NOMO-1 (cell line): ENCODE results near the gene ASCL2.

Experiments
- DNase-seq, 2 experiments: peaks; one replicate each; lab custom pipeline; 2025; ENCODE audit not compliant: unreplicated experiment in 2 of 2; lab: John Stamatoyannopoulos, UW

The ASCL2 gene

DNA sequence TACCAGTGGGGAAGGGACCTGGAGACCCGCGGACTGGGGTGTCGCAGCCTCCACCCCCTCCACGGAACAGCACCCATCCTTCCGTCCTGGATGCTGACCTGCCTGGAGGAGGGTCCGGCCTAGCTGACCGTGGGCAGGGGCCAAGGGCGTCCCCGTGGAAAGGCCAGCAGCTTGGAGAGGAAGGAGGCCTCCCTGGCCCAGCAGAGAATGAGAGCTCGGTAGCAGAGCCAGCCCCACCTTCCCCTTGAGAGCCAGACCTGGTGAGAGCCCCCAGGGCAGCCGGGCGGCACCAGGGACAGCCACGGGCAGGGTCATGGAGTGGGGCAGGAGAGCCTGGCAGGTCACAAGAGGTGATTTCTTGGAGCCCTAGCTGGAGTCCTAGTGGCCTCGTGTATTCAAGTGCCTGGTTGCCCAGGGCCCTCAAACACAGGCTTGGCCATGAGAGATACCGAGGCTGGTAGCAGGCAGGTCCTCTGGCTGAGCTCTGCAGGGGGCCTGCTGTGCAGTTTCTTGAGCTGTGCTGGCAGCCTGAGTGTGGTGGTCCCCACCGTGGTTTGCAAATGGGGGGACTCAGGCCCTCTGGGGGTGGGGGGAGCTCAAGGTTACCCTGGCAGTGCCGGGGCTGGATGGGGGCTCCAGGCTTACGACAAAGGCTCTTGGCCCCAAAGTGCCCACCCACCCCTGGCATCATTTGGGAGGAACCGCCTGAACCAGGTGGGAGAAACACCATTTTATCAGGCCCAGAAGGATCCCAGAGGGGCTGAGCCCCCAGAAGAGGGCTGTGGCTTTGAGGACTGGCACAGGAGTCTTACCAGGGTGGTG lies 39.1 kb upstream of the ASCL2 start:
- DNase-seq = no peak

DNA sequence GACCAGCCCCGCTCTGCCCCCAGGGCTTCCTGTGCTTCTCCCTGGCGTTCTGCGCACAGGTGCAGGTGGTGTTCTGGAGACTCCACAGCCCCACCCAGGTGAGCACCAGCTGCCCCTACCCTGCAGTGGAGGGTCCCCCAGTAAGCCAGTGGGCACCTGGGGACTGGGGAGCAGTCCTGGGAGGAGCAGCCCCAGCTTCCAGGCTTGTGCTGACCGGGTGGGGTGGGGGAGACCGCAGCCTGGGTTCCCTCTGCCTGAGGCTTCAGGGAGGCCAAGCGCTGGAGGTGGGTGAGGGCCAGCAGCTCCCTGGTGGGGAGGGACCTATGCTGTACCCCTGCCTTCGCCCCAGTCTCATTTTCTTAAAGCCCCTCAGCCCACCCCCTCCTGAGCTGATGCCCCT lies 38.3 kb upstream of the ASCL2 start:
- no peak for DNase-seq

DNA sequence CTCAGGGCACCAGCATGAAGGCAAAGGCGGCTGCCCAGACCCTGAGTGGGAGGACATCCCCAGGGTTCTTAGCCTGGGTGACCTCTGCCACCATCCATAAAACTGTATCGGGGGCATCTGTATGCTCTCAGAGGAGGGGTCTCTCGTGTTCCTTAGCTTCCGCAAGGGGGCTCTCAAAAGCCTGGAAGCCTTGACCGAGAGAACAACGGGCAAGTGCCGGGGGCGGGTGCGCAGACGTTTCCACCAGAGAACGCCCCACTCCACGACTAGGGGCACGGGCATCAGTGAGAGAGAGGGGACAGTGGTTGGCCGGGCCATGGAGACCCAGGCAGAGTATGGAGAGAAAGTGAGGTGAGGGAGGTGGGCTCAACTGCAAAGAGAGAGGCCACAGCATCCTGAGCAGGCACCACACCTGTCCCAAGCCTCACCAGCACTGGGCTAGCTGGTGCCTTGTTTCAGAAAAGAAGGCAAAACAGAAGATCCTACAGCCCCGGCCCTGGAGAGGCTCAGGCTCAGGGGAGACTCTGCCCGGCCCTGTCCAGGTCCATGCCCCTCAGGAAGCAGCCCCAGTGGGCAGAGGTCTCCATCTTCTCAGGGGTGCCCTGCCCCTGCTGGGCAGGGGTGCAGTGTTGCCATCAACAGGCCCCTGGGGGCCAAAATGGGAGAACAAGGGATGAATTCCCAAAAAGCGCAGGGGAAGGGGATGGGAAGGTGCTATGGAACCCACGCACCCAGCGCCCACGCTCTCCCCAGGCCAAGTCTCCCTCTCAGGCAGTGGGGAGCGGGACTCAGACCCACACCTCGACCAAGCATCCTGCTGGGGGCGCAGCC lies 37.3 kb upstream of the ASCL2 start:
- no peak for DNase-seq

DNA sequence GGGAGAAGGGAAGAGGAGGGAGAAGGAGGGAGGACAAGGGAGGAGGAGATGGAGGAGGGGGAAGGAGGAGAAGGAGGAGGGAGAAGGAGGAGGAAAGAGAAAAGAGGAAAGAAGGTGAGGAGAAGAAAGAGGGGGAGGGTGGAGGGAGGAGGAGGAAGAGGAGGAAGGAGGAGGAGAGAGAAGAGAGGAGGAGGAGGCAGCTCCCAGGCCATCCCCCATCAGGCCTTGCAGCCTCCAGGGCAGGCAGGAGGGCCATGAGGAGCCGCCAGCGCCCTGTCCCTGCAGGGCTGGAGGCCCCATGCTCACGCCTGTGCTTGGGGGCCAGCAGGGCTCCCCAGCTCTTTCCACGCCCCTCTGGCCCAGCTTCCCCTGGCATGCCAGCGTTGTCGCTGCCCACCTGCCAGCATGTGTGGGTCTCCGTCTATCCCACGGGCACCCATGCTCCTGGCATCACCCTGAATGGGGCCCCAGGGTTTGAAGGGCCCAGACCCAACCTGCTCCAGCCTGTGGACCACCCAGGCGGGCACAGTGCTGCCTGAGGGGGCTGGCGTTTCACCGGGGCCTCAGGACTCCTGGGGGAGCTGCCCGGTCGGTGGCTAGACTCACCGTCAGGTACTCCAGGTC lies 36.6 kb upstream of the ASCL2 start:
- no peak for DNase-seq

DNA sequence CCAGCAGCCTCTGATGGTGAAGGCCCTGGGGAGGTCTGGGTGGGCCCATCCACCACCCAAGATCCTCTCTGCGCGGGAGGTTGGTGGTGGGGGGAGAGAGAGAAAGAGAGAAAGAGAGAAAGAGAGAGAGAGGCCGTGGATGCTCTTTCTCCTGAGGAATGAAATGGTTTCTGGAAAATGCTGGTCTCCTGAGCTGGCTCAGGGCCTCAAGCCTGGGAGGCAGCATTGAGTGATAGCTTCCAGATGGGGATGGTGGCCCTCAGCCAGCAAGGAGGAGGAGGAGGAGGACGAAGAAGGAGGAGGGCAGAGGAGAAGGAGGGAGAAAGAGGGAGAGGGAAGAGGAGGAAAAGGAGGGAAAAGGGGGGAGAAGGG lies 36.0 kb upstream of the ASCL2 start:
- no peak for DNase-seq

DNA sequence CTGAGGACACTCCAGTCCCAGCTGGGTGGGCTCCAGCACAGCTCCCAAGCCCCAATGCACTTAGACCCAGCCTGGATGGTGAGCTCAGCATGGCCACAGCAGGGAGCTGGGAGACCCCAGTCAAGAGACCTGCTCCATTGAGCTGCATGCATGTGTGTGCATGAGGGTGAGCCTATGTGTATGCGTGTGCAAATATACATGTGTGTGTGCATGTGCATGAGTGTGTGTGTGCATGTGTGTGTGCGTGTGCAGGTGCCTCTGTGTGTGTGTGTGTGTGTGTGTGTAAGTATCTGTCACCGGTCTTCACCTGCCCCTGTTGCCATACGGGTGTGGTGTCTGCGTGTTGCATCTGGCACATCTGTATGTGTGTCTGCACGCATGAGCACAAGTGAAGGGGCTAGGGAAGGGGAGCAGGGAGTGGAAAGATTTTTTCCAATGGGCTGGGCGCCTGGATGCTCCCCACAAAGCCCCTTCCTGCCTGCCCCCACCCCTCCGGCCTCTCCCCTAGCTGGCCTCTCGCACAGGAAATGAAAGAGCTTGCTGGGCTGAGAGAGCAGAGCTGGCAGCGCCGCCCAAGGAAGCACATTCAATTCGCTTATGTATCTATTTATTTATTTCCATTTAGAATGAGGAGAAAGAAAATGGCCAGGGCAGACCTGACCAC lies 35.5 kb upstream of the ASCL2 start:
- DNase-seq = peak; percentile 53

DNA sequence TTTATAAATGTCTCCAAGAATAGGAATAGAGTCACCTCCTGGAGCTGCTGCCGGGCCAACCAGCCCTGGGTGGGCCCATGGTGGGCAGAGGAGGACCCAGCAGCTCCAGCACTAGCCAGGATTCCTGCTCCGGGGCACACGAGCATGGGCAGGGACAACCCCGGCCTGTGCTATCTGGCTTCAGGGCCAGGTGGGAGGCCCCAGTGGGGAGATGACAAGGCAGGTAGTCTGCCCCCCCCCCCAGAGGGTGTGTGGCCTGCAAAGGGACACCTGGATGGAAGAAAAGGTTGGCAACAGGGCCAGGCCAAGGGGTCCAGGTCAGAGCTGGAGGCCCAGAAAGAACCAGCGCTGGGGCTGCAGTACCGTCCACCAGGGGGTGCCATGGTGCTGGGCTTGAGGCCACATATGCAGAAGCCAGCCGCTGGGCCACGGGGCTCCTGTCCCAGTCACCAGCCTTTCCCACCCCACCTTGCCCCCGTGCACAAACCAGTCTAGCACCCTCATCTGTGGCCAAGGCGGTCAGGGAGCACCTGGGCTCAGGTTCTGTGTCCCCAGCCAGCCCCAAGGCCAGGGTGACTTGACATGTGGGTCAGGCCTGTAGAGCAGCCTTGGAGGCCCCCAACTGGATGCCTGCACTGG lies 34.9 kb upstream of the ASCL2 start:
- peak; percentile 58 to 81 for DNase-seq

DNA sequence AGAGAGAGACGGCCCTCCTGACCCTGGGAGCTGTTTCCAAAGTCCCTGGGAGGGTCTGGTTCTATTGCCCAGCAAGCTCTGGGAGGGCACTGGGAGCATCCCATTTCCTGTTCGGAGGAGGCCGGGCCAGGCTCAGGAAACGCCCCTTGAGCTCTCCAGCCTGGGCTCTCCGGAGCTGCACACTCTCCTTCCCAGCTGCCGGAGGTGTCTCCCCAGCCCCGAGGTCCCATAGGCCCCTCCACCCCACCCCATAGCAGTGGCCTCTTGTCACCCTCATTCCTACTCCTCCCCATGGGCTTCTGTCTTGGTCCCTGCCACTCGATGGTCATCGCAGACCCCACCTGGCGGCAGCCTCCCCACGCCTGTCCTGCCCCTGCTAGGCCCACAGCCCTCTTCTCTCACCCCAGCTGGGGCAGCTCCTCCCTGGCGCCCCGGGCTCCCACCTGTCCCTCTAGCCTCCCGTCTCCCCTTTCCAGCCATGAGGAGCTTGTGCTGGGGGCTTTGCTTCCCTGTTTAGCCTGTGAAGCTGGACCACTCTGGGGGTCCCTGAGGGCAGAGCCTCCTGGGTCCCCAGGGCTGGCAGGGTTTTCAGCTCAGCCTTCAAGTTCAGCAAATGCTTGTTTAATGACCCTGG lies 34.2 kb upstream of the ASCL2 start:
- DNase-seq = no peak

DNA sequence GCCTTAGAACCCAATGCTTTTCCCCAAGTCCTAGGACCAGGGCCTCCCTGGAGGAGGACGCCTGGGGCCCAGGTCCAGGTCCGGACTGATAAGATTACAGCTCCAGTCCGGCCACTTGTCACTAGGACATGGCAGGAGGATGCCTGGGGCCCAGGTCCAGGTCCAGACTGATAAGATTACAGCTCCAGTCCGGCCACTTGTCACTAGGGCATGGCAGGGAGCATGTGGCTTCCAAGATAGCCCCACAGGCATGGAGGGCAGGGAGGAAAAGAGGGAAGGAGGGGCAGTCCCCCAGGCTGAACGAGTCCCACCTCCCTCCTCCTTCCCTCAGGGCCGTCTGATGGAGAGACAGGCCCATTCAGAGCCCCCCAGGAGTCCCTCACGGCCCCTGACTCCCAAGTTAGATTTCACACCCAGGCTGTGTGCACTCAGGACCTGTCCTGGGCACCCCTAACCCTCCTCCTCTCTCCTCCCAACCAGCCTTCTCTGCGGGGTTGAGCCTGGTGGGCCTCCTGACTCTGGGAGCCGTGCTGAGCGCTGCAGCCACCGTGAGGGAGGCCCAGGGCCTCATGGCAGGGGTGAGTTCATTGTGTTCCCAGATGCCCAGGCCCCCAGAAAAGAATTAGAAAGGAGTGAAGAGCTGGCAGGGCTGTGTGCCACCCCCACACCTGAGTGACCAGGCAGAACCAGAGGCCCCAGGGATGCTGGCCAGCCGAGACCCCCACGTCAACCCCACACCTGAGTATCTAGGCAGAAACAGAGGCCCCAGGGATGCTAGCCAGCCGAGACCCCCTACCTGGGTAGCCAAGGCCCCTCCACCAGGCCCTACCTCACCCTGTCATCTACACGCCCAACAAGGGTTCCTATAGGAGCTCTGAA lies 33.5 kb upstream of the ASCL2 start:
- no peak for DNase-seq

DNA sequence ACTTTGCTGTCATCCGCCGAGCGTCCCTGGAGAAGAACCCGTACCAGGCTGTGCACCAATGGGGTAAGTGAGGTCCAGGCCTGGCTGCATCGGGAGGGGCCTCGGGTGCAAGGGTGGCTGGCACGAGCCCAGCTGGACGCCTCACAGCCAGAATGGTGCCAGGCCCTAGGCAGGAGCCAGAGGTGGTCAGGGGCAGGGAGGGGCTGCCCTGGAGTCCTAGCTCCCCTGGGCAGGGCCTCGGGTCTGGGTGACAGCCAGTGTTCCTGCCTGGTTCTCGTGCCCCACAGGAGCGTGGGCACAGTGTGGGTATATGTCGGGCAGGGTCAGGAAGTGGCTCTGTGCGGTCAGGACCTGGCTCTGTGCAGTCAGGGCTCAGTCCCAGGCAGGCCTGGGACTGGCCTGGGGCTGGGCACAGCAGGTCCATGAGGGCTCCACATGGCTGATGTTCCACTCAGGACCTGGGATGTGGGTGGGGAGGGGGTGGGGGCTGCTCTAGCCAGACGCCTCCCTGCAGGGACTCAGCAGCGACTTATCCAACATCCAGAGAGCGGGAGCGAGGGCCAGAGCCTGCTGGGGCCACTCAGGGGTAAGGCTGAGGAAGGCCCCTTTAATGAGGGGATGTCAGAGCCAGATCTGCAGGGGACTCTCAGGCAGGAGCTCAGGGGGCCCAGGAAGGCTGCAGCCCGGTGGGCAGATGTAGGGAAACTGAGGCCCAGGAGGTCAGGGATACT lies 32.7 kb upstream of the ASCL2 start:
- no peak for DNase-seq

DNA sequence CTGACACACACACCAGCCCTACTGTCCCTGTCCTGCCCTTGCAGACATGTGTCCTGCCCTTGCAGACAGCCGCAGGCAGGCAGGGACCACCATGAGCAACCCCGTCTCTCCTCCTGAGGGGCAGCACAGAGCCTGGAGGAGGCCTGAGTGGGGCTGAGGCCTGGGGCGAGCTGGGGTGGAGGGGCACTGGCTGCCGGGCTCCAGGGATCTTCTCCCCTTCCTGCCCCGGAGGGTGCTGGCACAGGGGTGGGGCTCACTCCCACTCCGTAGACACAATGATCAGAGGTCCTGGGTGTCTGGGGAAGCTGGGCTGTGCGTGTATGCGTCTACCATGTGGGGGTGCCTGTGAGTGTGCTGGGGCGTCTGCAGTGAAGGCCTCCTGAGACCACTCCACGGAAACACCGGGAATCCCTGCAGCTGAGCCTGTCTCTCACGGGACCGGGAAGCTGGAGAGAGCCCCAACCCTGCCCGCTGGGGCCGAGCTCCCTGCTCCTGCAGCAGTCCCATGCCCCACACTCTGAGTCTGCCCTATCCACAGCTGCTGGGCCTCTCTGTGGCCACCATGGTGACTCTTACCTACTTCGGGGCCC lies 32.0 kb upstream of the ASCL2 start:
- DNase-seq = peak; percentile 27 to 47

DNA sequence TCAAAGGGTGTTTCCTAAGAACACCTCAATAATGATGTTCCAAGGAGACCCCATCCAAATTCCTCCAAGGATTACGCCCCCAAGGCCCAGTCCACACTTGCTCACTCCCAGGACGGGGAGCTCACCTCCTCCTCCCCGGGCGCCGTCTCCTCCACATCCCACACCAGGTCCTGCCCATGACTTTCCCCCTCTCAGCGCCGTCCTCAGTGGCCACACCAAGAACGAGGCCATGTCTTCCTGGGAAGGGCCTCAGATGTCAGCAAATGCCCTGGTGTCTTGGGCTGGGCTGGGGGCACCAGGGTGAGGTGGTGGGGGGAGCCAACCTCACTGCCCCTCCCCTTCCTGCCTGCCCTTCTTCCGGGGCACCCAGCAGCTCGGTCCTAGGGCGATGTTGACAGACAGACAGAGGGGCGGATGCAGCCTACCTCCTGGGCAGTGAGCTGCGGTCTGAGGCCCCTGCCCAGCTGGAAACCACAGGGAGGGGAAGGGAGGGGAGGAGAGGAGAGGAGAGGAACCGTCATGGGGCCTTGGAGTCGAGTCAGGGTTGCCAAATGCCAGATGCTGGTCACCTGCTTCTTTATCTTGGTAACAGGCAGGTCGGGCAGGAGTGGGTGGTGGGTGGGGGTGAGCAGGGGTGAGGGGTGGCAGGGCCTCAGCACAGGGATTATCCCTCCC lies 31.4 kb upstream of the ASCL2 start, which contains the start of the genes C11orf21 and TSPAN32:
C11orf21 (minus strand) TSS at position 288 of the 675 bp plus-strand sequence; CDS start at position 178, 110 bp downstream.
TSPAN32 (plus strand) TSS at position 383 of the 675 bp plus-strand sequence; CDS start at position 520, 137 bp downstream.
- peak; percentile 97 for DNase-seq

DNA sequence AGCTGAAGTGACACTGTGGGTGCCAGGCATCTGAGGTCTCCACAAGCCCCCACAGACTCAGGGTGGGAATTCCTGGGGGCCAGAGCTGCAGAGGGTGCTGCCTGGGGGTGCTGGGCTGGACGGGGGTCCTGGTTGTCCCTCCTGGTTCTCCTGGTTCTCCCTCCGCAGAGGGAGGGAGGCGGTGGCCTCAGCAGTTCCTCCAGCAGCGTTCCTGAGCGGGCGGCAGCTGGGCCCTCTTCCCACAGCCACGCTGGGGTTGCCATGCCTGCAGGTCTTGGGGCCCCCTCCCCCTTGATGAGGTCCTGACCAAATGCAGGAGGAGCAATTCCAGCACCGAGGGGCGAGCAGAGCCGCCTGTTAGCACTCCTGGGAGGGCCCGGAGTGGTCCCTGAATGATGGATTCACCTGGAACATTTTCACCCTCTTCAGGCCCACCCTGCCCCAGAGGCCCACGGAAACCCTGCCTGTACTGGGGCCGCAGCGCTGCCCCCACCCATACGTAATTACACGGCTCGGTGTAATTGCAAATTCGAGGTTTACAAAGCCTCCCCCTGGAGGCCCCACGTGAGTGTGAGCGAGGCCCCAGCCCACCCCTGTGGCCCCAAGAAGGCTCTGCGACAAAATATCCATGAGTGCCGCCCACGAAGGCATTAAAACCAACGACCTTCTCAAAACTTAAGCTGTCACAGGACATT lies 30.7 kb upstream of the ASCL2 start:
- peak; percentile 26 to 37 for DNase-seq

DNA sequence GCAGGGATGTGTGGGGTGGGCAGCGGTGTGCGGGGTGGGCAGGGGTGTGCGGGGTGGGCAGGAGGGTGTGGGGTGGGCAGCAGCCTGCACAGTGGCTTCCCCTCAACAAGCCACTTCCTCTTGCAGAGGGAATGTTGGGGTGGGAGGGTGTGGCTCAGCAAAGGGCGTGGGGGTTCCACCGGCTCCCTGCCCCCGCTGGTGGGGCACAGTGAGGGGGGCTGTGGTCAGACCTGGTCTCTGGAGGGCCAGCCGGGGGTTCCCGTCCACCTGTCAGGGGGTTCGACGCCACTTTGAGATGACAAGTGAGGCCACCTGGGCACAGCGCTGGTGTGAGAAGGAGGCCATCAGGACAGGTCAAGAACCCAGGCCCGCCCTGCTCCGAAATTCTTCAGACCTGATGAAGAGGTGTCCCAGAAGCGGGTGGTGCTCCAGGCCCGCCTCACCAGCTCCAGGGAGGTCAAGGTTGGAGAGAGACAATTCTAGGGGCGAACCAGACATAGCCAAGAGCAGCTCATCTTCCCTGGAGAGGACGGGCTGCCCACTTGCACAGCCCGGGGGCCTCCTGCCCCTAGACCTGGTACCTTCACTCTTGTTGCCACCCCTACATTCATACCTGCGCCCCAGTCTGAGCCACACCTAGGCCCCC lies 30.0 kb upstream of the ASCL2 start:
- peak in 1 of 2 experiments; percentile 33 for DNase-seq

DNA sequence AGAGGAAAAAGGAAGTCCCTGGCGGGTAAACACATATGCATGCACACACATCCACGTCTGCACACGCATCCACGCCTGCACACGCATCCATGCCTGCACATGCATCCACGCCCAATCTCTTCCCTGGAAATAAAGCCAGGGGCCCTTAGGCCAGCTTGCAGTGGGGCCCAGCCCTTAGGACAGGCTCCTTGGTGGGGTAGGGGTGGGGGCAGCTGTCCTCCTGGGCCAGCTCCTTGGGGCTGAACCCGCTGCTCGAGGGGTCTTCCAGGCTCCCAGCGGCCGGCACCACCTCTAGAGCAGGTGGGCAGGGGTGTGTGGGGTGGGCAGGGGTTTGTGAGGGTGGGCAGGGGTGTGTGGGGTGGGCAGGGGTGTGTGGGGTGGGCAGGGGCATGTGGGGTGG lies 29.4 kb upstream of the ASCL2 start:
- DNase-seq = no peak
